Activated gamma-delta T cell treated with anti-CD3 and anti-CD28 coated beads, Interleukin-2, amount 50 U/mL, for 16 hours (primary cell): ENCODE data around the gene CKS2.
"Not testable (repeated sequence)": the region's sequence is repeated elsewhere in the genome, so short reads cannot be mapped to it uniquely, and the experiment has no call there.

Experiments used
- DNase-seq: peaks from one replicate; pipeline ENCODE4 v3.0.0-alpha.2; 2020; ENCODE audit warnings: low read depth

The CKS2 gene

GRCh38 chr9:89310475-89311345, at the start of gene CKS2:
Gene CKS2 (plus strand): TSS chr9:89311195. CDS start chr9:89311293, 98 bp downstream.
- DNase-seq, result peak; percentile 99

- no peak for DNase-seq
Observed at GRCh38 chr9:89273528-89274279, 37.3 kb upstream of the CKS2 start.

- DNase-seq, result no peak
Observed at GRCh38 chr9:89274838-89275237, 36.2 kb upstream of the CKS2 start.

- DNase-seq, result not testable (repeated sequence)
Observed at GRCh38 chr9:89276040-89276439, 35.0 kb upstream of the CKS2 start.

GRCh38 chr9:89277043-89277442, 34.0 kb upstream of the CKS2 start:
- DNase-seq, result no peak

GRCh38 chr9:89277454-89277853, 33.5 kb upstream of the CKS2 start:
- no peak for DNase-seq

GRCh38 chr9:89278551-89278950, 32.4 kb upstream of the CKS2 start:
- no peak for DNase-seq

- no peak for DNase-seq
Observed at GRCh38 chr9:89278997-89279739, 31.8 kb upstream of the CKS2 start.

GRCh38 chr9:89281106-89281505, 29.9 kb upstream of the CKS2 start:
- no peak for DNase-seq

GRCh38 chr9:89282248-89282968, 28.6 kb upstream of the CKS2 start:
- not testable (repeated sequence) for DNase-seq

GRCh38 chr9:89284076-89284475, 26.9 kb upstream of the CKS2 start:
- DNase-seq, result no peak

- no peak for DNase-seq
Observed at GRCh38 chr9:89291741-89292140, 19.3 kb upstream of the CKS2 start.

- no peak for DNase-seq
Observed at GRCh38 chr9:89293014-89293413, 18.0 kb upstream of the CKS2 start.

GRCh38 chr9:89295400-89295799, 15.6 kb upstream of the CKS2 start:
- no peak for DNase-seq

GRCh38 chr9:89301996-89302395, 9.0 kb upstream of the CKS2 start:
- DNase-seq, result not testable (repeated sequence)

GRCh38 chr9:89304020-89304833, 6.8 kb upstream of the CKS2 start:
- no peak for DNase-seq

GRCh38 chr9:89304834-89305188, 6.2 kb upstream of the CKS2 start:
- no peak for DNase-seq

GRCh38 chr9:89305868-89306267, 5.1 kb upstream of the CKS2 start:
- DNase-seq, result no peak

GRCh38 chr9:89309166-89309565, 1.8 kb upstream of the CKS2 start:
- no peak for DNase-seq

GRCh38 chr9:89309608-89310474, 1.2 kb upstream of the CKS2 start:
- DNase-seq, result no peak
